NCI-H2029 (cell line): ENCODE results near the gene ZDHHC1.
A peak's percentile ranks its signal among the peaks of the same experiment; 100 is the strongest.

Experiments
- DNase-seq: peaks from one replicate; lab custom pipeline; 2025; lab: John Stamatoyannopoulos, UW

The ZDHHC1 gene

GRCh38 chr16:67415872-67416793 lies at the start of gene ZDHHC1:
Gene ZDHHC1 (minus strand): TSS chr16:67416477. CDS start chr16:67407775, 8,702 bp downstream.
- no peak for DNase-seq

- no peak for DNase-seq
Observed at GRCh38 chr16:67464565-67464964, 48.3 kb upstream of the ZDHHC1 start.

- no peak for DNase-seq
Observed at GRCh38 chr16:67463691-67464090, 47.4 kb upstream of the ZDHHC1 start.

GRCh38 chr16:67463059-67463458 lies 46.8 kb upstream of the ZDHHC1 start:
- DNase-seq, result no peak

GRCh38 chr16:67462279-67462655 lies 46.0 kb upstream of the ZDHHC1 start:
- no peak for DNase-seq

GRCh38 chr16:67461600-67462278 lies 45.5 kb upstream of the ZDHHC1 start:
- no peak for DNase-seq

GRCh38 chr16:67460961-67461360 lies 44.7 kb upstream of the ZDHHC1 start:
- DNase-seq, result no peak

- DNase-seq, result no peak
Observed at GRCh38 chr16:67460168-67460567, 43.9 kb upstream of the ZDHHC1 start.

GRCh38 chr16:67459861-67460150 lies 43.5 kb upstream of the ZDHHC1 start:
- no peak for DNase-seq

GRCh38 chr16:67459066-67459860 lies 43.0 kb upstream of the ZDHHC1 start:
- DNase-seq, result peak; percentile 28

GRCh38 chr16:67458121-67458641 lies 41.9 kb upstream of the ZDHHC1 start:
- DNase-seq, result no peak

- DNase-seq, result no peak
Observed at GRCh38 chr16:67457611-67458010, 41.3 kb upstream of the ZDHHC1 start.

GRCh38 chr16:67456391-67457081 lies 40.3 kb upstream of the ZDHHC1 start:
- DNase-seq, result peak; percentile 51

GRCh38 chr16:67454852-67455251 lies 38.6 kb upstream of the ZDHHC1 start:
- no peak for DNase-seq

- no peak for DNase-seq
Observed at GRCh38 chr16:67454104-67454503, 37.8 kb upstream of the ZDHHC1 start.

- DNase-seq, result peak; percentile 71
Observed at GRCh38 chr16:67451704-67452435, 35.6 kb upstream of the ZDHHC1 start.

- peak; percentile 57 for DNase-seq
Observed at GRCh38 chr16:67451061-67451703, 34.9 kb upstream of the ZDHHC1 start.

- no peak for DNase-seq
Observed at GRCh38 chr16:67449739-67450138, 33.5 kb upstream of the ZDHHC1 start.

GRCh38 chr16:67449336-67449735 lies 33.1 kb upstream of the ZDHHC1 start:
- peak; percentile 89 for DNase-seq

- DNase-seq, result no peak
Observed at GRCh38 chr16:67448580-67448979, 32.3 kb upstream of the ZDHHC1 start.
